Uterus (tissue), 2 donors: ENCODE data around the gene MYBBP1A.

Experiments
- CTCF ChIP-seq, 4 experiments: fragments of 200-600 bp in 2 of 4; fragments of 450-650 bp in 2 of 4; sonication (generic) in 2 of 4; IDR thresholded peaks; one replicate each; pipeline ENCODE4 v1.5.1; 2016 to 2019; ENCODE audit warnings: antibody characterized with exemption in 4 of 4, mild to moderate bottlenecking in 2 of 4, moderate library complexity in 1 of 4
- POLR2A ChIP-seq, 2 donors: fragments of 450-650 bp; IDR thresholded peaks; one replicate each; pipeline ENCODE4 v1.6.1; 2016; ENCODE audit warnings: antibody characterized with exemption in 2 of 2, mild to moderate bottlenecking in 1 of 2, moderate library complexity in 1 of 2

- TF ChIP-seq POLR2A (IDR thresholded peaks at IDR 0.05) = no peak
- no peak for TF ChIP-seq CTCF (IDR thresholded peaks at IDR 0.05)
These were observed 13.0 kb downstream of the MYBBP1A start for GRCh38 chr17:4542003-4542725.
